ENCODE measurements around the gene RNGTT. TPM values are rescaled to one million over a fixed set of nuclear protein-coding genes. Genes with fewer than 3 reads are reported as not detected.

The RNGTT gene
- total RNA-seq, 4 donors from 2014 or later: 12.2 to 17.5 (median 14.6) TPM

DNA sequence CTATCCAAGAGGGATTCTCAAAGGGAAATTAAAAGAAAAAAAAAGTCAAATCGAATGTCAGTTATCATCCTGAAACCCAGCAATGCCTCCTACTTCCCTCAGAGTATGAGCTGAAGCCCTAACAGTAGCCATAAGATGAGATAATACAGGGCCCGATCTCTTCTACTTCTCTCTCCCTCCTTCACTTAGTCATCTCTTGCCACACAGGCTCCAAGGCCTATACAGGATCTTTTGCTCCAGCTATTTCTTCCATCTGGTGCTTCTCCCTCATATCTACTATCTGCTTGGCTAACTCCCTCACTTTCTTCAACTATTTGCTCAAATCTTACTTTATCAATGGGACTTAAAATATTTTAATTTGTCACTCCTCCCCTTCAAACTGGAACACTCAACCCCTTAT lies 215.3 kb downstream of the RNGTT start:
- WGBS, 2 donors (ENCODE audit: low coverage in 1 of 2): 74 to 91% methylated on average over 2 of the region's 2 CpGs
- Histone ChIP-seq H3K27ac (no peak overlapping the region), H3K4me1 (no peaks in the 10 kb centered on the region), H3K36me3 (no peaks in the 10 kb centered on the region), H3K4me3 (no peak overlapping the region), H3K9me3 (no peaks in the 10 kb centered on the region), H3K27me3 (no peaks in the 10 kb centered on the region)
- TF ChIP-seq EP300 (IDR thresholded peaks at IDR 0.05) (no peak), POLR2AphosphoS5 (IDR thresholded peaks at IDR 0.05) (no peak), POLR2A (IDR thresholded peaks at IDR 0.05) (no peak)
- TF ChIP-seq, protein P1, sequence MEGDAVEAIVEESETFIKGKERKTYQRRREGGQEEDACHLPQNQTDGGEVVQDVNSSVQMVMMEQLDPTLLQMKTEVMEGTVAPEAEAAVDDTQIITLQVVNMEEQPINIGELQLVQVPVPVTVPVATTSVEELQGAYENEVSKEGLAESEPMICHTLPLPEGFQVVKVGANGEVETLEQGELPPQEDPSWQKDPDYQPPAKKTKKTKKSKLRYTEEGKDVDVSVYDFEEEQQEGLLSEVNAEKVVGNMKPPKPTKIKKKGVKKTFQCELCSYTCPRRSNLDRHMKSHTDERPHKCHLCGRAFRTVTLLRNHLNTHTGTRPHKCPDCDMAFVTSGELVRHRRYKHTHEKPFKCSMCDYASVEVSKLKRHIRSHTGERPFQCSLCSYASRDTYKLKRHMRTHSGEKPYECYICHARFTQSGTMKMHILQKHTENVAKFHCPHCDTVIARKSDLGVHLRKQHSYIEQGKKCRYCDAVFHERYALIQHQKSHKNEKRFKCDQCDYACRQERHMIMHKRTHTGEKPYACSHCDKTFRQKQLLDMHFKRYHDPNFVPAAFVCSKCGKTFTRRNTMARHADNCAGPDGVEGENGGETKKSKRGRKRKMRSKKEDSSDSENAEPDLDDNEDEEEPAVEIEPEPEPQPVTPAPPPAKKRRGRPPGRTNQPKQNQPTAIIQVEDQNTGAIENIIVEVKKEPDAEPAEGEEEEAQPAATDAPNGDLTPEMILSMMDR (IDR thresholded peaks at IDR 0.05): no peak
- no peak for ATAC-seq

DNA sequence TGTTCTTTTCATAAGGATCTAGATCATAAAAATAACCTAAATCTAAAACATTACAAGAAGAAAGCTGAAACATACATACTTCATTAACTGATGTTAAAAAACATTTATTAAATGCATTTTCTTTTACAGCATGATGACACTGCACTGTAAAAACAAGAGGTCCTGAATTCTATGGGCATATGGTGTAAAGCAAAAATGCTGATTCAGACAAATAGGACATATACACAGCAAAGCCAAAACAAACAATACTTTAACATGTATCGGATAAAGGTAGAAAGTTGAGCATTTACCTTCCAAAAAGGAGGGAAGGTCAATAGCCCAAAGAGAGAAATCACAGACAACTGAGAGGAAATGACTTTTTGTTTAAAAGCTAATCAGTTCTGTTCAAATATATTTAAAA lies 221.5 kb downstream of the RNGTT start:
- Histone ChIP-seq H3K27ac (no peak overlapping the region), H3K27me3 (no peaks in the 10 kb centered on the region), H3K36me3 (no peaks in the 10 kb centered on the region), H3K4me3 (no peak overlapping the region), H3K4me1 (no peaks in the 10 kb centered on the region), H3K9me3 (no peaks in the 10 kb centered on the region)
- WGBS, 2 donors (ENCODE audit: low coverage in 1 of 2): 64 to 71% methylated on average over 1 of the region's 1 CpG
- TF ChIP-seq POLR2AphosphoS5 (IDR thresholded peaks at IDR 0.05) (no peak), EP300 (IDR thresholded peaks at IDR 0.05) (no peak), POLR2A (IDR thresholded peaks at IDR 0.05) (no peak)
- TF ChIP-seq, protein P1 (IDR thresholded peaks at IDR 0.05): no peak
- no peak for ATAC-seq

DNA sequence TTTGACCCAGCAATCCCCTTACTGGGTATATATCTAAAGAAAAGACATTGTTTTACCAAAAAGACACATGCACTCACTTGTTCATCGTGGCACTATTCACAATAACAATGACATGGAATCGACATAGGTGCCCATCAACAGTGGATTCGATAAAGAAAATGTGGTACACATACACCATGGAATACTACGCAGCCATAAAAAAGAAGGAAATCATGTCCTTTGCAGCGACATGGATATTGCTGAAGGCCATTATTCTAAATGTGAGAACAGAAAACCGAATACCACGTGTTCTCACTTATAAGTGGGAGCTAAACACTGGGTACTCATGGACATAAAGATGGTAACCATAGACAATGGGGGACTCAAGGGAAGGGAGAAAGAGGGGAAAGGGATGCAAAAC lies 222.3 kb downstream of the RNGTT start:
- no peak for ATAC-seq
- no peaks in the 10 kb centered on the region for H3K4me1 ChIP-seq
- H3K27ac ChIP-seq: no peak overlapping the region
- H3K36me3 ChIP-seq: no peaks in the 10 kb centered on the region
- H3K9me3 ChIP-seq: no peaks in the 10 kb centered on the region
- no peak overlapping the region for H3K4me3 ChIP-seq
- H3K27me3 ChIP-seq: no peaks in the 10 kb centered on the region
- WGBS, 2 donors (ENCODE audit: low coverage in 1 of 2): 95 to 97% methylated on average over 7 of the region's 7 CpGs
- TF ChIP-seq POLR2A (IDR thresholded peaks at IDR 0.05) (no peak), POLR2AphosphoS5 (IDR thresholded peaks at IDR 0.05) (no peak), EP300 (IDR thresholded peaks at IDR 0.05) (no peak)
- TF ChIP-seq, protein P1 (IDR thresholded peaks at IDR 0.05): no peak

DNA sequence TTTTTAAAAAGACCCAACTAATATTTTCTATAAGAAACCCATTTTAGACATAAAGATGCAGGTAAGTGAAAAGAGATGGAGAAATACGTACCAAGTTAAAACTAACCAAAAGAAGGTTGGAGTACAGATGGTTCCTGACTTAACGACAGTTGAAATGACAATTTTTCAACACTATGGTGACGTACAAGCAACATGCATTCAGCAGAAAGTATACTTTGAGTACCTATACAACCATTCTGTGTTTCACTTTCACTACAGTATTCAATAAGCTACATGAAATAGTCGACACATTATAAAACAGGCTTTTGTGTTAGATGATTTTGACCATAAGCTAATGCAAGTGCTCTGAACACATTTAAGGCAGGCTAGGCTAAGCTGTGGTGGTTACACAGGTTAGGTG lies 228.9 kb downstream of the RNGTT start:
- H3K4me3 ChIP-seq: no peak overlapping the region
- no peaks in the 10 kb centered on the region for H3K4me1 ChIP-seq
- TF ChIP-seq, protein P1 (IDR thresholded peaks at IDR 0.05): no peak
- TF ChIP-seq EP300 (IDR thresholded peaks at IDR 0.05): no peak
- no peak for TF ChIP-seq POLR2A (IDR thresholded peaks at IDR 0.05)
- TF ChIP-seq POLR2AphosphoS5 (IDR thresholded peaks at IDR 0.05): no peak
- WGBS, 2 donors (ENCODE audit: low coverage in 1 of 2): 91 to 97% methylated on average over 4 of the region's 4 CpGs
- no peak overlapping the region for H3K27ac ChIP-seq
- no peaks in the 10 kb centered on the region for H3K27me3 ChIP-seq
- no peak for ATAC-seq
- H3K9me3 ChIP-seq: no peaks in the 10 kb centered on the region
- no peaks in the 10 kb centered on the region for H3K36me3 ChIP-seq

GRCh38 chr6:88730611-88731011 lies 232.8 kb downstream of the RNGTT start:
- Histone ChIP-seq H3K36me3 (no peaks in the 10 kb centered on the region), H3K27me3 (no peaks in the 10 kb centered on the region), H3K9me3 (no peaks in the 10 kb centered on the region), H3K4me1 (no peaks in the 10 kb centered on the region), H3K27ac (no peak overlapping the region), H3K4me3 (no peak overlapping the region)
- ATAC-seq: no peak
- TF ChIP-seq POLR2A (IDR thresholded peaks at IDR 0.05): no peak
- TF ChIP-seq, protein P1 (IDR thresholded peaks at IDR 0.05): no peak
- no peak for TF ChIP-seq POLR2AphosphoS5 (IDR thresholded peaks at IDR 0.05)
- WGBS, 2 donors (ENCODE audit: low coverage in 1 of 2): 91% methylated on average over 4 of the region's 4 CpGs; no CpG with 5 or more reads in 1 of the 2 donors
